Measurements from ENCODE around the gene IGSF5. TPM values are rescaled to one million over a fixed set of nuclear protein-coding genes. Genes with fewer than 3 reads are reported as not detected.
"Not testable (repeated sequence)": the region's sequence is repeated elsewhere in the genome, so short reads cannot be mapped to it uniquely, and the experiment has no call there.

The IGSF5 gene
- total RNA-seq, result 0.32 TPM in 1 of 2 replicates, not detected in the other

- not testable (repeated sequence) for DNase-seq (ENCODE audit: low read depth); H3K4me3 ChIP-seq (ENCODE audit: low read depth, low read length)
Observed at GRCh38 chr21:39744883-39745282, at the start of gene IGSF5. Gene IGSF5 (plus strand): TSS chr21:39745183. CDS start chr21:39745510, 327 bp downstream.

- TF ChIP-seq CTCF (IDR thresholded peaks at IDR 0.05; ENCODE audit: insufficient read depth, low read depth, low read length), result no peak
- H3K4me3 ChIP-seq (ENCODE audit: low read depth, low read length), result no peak overlapping the region
Observed at GRCh38 chr21:39696196-39696595, 48.8 kb upstream of the IGSF5 start.

GRCh38 chr21:39696618-39697017 is 48.4 kb upstream of the IGSF5 start:
- no peak for TF ChIP-seq CTCF (IDR thresholded peaks at IDR 0.05; ENCODE audit: insufficient read depth, low read depth, low read length)
- DNase-seq (ENCODE audit: low read depth), result no peak
- no peak overlapping the region for H3K4me3 ChIP-seq (ENCODE audit: low read depth, low read length)

More at GRCh38 chr21:39696196-39696595, 48.8 kb upstream of the IGSF5 start:
- no peak for DNase-seq (ENCODE audit: low read depth)

GRCh38 chr21:39700318-39700717 is 44.7 kb upstream of the IGSF5 start:
- no peak for DNase-seq (ENCODE audit: low read depth)
- no peak for TF ChIP-seq CTCF (IDR thresholded peaks at IDR 0.05; ENCODE audit: insufficient read depth, low read depth, low read length)
- no peak overlapping the region for H3K4me3 ChIP-seq (ENCODE audit: low read depth, low read length)

GRCh38 chr21:39703578-39703977 is 41.4 kb upstream of the IGSF5 start:
- DNase-seq (ENCODE audit: low read depth), result no peak
- no peak for TF ChIP-seq CTCF (IDR thresholded peaks at IDR 0.05; ENCODE audit: insufficient read depth, low read depth, low read length)
- H3K4me3 ChIP-seq (ENCODE audit: low read depth, low read length), result no peak overlapping the region

GRCh38 chr21:39705849-39706248 is 39.1 kb upstream of the IGSF5 start:
- peak; percentile 24 for TF ChIP-seq CTCF (IDR thresholded peaks at IDR 0.05; ENCODE audit: insufficient read depth, low read depth, low read length)
- peak; percentile 7 for DNase-seq (ENCODE audit: low read depth)
- H3K4me3 ChIP-seq (ENCODE audit: low read depth, low read length), result no peak overlapping the region

- no peak for TF ChIP-seq CTCF (IDR thresholded peaks at IDR 0.05; ENCODE audit: insufficient read depth, low read depth, low read length)
- DNase-seq (ENCODE audit: low read depth), result no peak
- H3K4me3 ChIP-seq (ENCODE audit: low read depth, low read length), result no peak overlapping the region
Observed at GRCh38 chr21:39707316-39707715, 37.7 kb upstream of the IGSF5 start.

Data from fibroblast of villous mesenchyme (primary cell).